GM12874 (cell line): ENCODE data around the gene NSMCE1.

Experiments
- CTCF ChIP-seq: IDR thresholded peaks from 2 replicates; pipeline ENCODE4 v1.5.1; 2011; ENCODE audit warnings: low read depth, mild to moderate bottlenecking, control low read depth, low read length, moderate library complexity; ENCODE audit not compliant: insufficient read depth

NSMCE1 gene

GRCh38 chr16:27223226-27223610 is 45.4 kb downstream of the NSMCE1 start:
- TF ChIP-seq CTCF: no peak

DNA sequence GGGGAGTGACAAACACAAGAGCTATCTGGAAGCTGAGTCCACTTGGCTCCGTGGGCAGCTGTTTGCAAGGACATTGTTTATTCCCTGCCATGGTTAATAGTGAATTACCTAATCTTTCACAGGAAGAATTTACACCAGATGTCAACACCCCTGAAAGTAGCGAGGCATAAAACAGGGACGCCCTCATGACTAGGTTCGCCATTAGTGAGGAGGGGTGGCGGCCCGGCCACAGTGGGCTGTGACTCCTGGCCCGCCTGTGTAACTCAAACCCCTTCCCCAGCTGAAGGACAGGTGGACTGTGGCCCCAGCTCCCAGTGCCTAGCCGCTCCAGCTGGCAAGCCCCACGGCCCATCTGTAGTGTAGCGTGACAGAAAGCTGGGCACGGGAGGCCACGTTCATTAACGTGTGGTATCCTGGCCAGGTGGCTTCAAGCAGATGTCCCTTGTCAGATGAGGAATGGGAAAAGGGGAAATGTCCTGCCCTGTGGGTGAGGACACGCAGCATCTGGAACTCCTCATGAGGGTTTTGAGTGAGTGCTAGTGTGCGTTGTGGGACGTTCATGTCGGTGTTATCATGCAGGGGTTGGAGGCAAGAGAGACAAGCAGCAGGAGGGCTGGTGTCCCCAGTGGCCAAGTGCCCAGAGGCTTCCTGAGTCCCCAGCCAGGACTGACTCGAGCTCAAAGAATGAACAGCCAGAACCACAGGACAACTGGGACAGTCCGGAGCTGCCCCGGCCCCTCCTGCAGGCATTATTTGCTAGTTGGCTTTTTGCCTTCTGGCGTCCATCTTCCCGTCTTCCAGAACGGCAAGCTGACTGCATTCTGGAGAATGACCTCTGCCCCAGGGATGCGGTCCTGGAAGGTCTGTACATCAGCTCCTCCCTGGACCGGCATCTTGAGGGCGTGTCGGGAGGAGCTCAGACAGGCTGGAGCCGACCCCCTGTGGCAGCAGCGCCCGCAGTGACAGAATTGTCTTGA is 46.0 kb downstream of the NSMCE1 start:
- TF ChIP-seq CTCF: no peak

DNA sequence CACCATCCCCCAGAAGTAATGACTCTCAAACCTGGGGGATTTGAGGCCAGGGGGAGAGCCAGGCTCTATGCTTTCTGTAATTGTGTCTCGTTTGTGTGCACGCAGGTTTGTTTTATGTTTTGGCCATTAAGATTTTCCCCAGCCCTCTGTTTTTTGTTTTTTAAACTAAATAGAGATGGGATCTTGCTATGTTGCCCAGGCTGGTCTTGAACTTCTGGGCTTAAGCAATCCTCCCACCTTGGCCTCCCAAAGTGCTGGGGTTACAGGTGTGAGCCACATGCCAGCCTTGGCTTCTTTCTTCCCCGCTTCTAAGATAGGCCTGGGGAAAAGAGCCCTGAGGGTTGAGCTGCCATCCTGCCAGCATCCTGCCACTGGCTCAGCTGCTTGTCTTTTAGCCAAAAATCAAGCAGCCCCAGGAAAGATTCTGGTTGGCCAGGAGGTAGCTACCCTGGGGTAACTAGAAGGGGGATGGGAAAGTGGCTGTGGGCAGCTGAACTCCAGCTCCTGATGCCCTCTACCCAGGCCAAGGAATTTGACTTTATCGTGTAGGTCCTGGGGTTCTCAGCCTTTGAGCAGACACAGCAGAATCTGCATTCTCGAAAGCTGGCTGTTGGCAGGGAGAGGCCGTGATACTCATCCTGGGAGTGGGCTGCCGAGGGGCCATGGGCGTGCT is 46.9 kb downstream of the NSMCE1 start:
- no peak for TF ChIP-seq CTCF

DNA sequence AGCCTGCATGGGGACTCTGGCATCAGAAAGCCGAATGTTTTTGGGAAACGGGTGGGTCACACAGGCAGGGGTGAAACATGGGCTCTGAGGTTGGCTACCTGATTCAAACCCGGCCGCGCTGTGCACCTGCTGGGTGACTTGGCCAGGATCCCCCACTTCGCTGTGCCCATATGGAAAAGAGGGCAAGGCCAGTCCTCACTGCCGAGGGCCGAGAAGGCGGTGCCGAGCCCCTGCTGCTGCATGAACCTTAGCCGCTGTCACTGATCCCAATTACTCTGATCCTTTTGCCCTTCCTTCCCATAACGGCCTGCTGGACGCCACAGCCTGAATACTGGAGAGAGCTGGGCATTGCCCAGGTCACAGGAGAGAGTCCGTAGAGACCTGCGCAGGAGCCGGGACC is 47.6 kb downstream of the NSMCE1 start:
- no peak for TF ChIP-seq CTCF

DNA sequence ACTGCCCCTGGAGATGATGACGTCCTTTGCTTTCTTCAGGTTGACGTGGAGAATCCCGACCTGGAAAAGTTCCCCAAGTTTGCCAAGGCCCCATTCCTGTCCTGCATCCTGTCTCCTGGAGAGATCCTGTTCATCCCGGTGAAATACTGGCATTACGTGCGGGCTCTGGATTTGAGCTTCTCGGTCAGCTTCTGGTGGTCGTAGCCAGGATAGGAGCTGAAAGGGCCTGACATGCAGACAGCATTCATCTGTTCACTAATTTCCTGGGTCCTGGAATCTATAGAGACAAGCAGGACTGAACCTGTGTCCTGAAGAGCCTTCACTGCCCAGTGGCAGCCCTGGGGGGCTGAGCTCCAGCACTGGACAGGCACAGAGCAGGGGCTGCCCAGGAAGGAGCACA is 48.0 kb downstream of the NSMCE1 start:
- no peak for TF ChIP-seq CTCF

DNA sequence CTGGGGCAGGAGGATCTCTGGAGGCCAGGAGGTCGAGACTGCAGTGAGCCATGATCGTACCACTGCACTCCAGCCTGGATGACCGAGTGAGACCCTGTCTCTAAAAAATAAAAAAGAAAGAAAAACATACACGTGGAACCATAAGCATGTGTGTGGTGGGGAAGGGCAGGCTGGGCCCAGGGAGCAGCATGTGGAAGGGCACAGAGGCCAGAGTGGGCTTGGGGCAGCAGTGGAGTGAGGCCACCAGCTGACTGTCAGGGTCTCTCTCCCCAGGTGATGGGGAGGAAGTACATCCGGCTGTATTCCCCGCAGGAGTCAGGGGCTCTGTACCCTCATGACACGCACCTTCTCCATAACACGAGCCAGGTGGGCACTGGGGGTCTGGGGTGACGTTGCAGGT is 48.5 kb downstream of the NSMCE1 start:
- TF ChIP-seq CTCF: no peak

- TF ChIP-seq CTCF: no peak
Measured at GRCh38 chr16:27219161-27219560, 49.4 kb downstream of the NSMCE1 start.
